GM21825 (cell line): ENCODE results near the gene IAH1.
A peak's percentile ranks its signal among the peaks of the same experiment; 100 is the strongest.
"Not testable (repeated sequence)": the region's sequence is repeated elsewhere in the genome, so short reads cannot be mapped to it uniquely, and the experiment has no call there.

Experiments used
- ATAC-seq: cut with Tn5 transposase; IDR thresholded peaks from one replicate; pipeline ENCODE4 v1.9.1; 2021; ENCODE audit warnings: mild to moderate bottlenecking, moderate library complexity; ENCODE audit not compliant: unreplicated experiment

IAH1 gene

GRCh38 chr2:9473308-9473984 is 905 bp upstream of the IAH1 start:
- ATAC-seq, result no peak

- ATAC-seq, result peak; percentile 22
Measured at GRCh38 chr2:9473985-9474360, 378 bp upstream of the IAH1 start.

GRCh38 chr2:9477914-9478313 is 3.6 kb downstream of the IAH1 start:
- no peak for ATAC-seq

- no peak for ATAC-seq
Measured at GRCh38 chr2:9478526-9478925, 4.2 kb downstream of the IAH1 start.

GRCh38 chr2:9480157-9480556 is 5.8 kb downstream of the IAH1 start:
- no peak for ATAC-seq

GRCh38 chr2:9483107-9483506 is 8.8 kb downstream of the IAH1 start:
- no peak for ATAC-seq

- ATAC-seq, result no peak
Measured at GRCh38 chr2:9484533-9484932, 10.2 kb downstream of the IAH1 start.

GRCh38 chr2:9488583-9489547 is 14.5 kb downstream of the IAH1 start:
- no peak for ATAC-seq

GRCh38 chr2:9490789-9491188 is 16.4 kb downstream of the IAH1 start:
- no peak for ATAC-seq

- ATAC-seq, result no peak
Measured at GRCh38 chr2:9492927-9493326, 18.6 kb downstream of the IAH1 start.

GRCh38 chr2:9493478-9493877 is 19.1 kb downstream of the IAH1 start:
- ATAC-seq, result no peak

GRCh38 chr2:9494081-9494480 is 19.7 kb downstream of the IAH1 start:
- ATAC-seq, result no peak

- ATAC-seq, result no peak
Measured at GRCh38 chr2:9497017-9497416, 22.7 kb downstream of the IAH1 start.

- ATAC-seq, result no peak
Measured at GRCh38 chr2:9498210-9498609, 23.9 kb downstream of the IAH1 start.

GRCh38 chr2:9508931-9509330 is 34.6 kb downstream of the IAH1 start:
- ATAC-seq, result no peak

- not testable (repeated sequence) for ATAC-seq
Measured at GRCh38 chr2:9513946-9514345, 39.6 kb downstream of the IAH1 start.

GRCh38 chr2:9517118-9517782 is 42.9 kb downstream of the IAH1 start:
- no peak for ATAC-seq

GRCh38 chr2:9518163-9518562 is 43.8 kb downstream of the IAH1 start:
- ATAC-seq, result no peak

GRCh38 chr2:9518780-9519179 is 44.4 kb downstream of the IAH1 start:
- ATAC-seq, result no peak

- no peak for ATAC-seq
Measured at GRCh38 chr2:9519250-9519649, 44.9 kb downstream of the IAH1 start.

GRCh38 chr2:9524291-9524690 is 49.9 kb downstream of the IAH1 start:
- ATAC-seq, result no peak

- no peak for ATAC-seq
Measured at GRCh38 chr2:9525266-9525665, 50.9 kb downstream of the IAH1 start.
